Measurements from ENCODE around the gene DENND1B. TPM values are rescaled to one million over a fixed set of nuclear protein-coding genes. Genes with fewer than 3 reads are reported as not detected.

DENND1B gene
- total and polyA plus RNA-seq, 9 of the 15 experiments (the other 6 are each of a cell fraction or from before 2014, with no cell fraction given): 2.1 to 12.1 (median 7.5) TPM

GRCh38 chr1:197778366-197778945, 3.2 kb upstream of the DENND1B start (continued):
- no peak for TF ChIP-seq ZBTB2 (IDR thresholded peaks at IDR 0.05)
- no peak for TF ChIP-seq ZNF583 (CRISPR knock-in tag; IDR thresholded peaks at IDR 0.05)
- no peak for TF ChIP-seq TBP (optimal IDR thresholded peaks at IDR 0.05; ENCODE audit: low read depth, low read length)
- TF ChIP-seq ZNF609 (CRISPR knock-in tag; IDR thresholded peaks at IDR 0.05; ENCODE audit: borderline replicate concordance): no peak
- TF ChIP-seq PHTF2 (CRISPR knock-in tag; IDR thresholded peaks at IDR 0.05): no peak
- no peak for TF ChIP-seq NFE2 (IDR thresholded peaks at IDR 0.05; ENCODE audit: low read depth)
- TF ChIP-seq MIER1 (IDR thresholded peaks at IDR 0.05; ENCODE audit: low read depth): no peak
- peak; percentile 56; the same call in 1 of the 2 replicates for TF ChIP-seq DPF2 (IDR thresholded peaks at IDR 0.05)
- peak in 1 of 2 experiments; percentile 45; a peak in 1 of 3 replicates for TF ChIP-seq CBX3 (IDR thresholded peaks at IDR 0.05; ENCODE audit: borderline replicate concordance in 1 of 2, low read length in 2 of 2)
- TF ChIP-seq MCM2 (IDR thresholded peaks at IDR 0.05; ENCODE audit: low read depth): no peak
- TF ChIP-seq PTBP1 (IDR thresholded peaks at IDR 0.05; ENCODE audit: low read depth, low read length): no peak
- TF ChIP-seq CBFA2T3 (IDR thresholded peaks at IDR 0.05): peak; percentile 78
- TF ChIP-seq KDM1A (IDR thresholded peaks at IDR 0.05): peak in 1 of 2 experiments; percentile 40; a peak in 2 of 4 replicates
- TF ChIP-seq SMC3 (conservative IDR thresholded peaks at IDR 0.05; ENCODE audit: insufficient read depth, low read depth, low read length): no peak
- no peak for TF ChIP-seq ZNF124 (CRISPR knock-in tag; IDR thresholded peaks at IDR 0.05)
- no peak for TF ChIP-seq ID3 (CRISPR knock-in tag; IDR thresholded peaks at IDR 0.05)
- TF ChIP-seq ID3 (tag; IDR thresholded peaks at IDR 0.05): no peak
